Measurements from ENCODE around the gene ATP1A1.

DNA sequence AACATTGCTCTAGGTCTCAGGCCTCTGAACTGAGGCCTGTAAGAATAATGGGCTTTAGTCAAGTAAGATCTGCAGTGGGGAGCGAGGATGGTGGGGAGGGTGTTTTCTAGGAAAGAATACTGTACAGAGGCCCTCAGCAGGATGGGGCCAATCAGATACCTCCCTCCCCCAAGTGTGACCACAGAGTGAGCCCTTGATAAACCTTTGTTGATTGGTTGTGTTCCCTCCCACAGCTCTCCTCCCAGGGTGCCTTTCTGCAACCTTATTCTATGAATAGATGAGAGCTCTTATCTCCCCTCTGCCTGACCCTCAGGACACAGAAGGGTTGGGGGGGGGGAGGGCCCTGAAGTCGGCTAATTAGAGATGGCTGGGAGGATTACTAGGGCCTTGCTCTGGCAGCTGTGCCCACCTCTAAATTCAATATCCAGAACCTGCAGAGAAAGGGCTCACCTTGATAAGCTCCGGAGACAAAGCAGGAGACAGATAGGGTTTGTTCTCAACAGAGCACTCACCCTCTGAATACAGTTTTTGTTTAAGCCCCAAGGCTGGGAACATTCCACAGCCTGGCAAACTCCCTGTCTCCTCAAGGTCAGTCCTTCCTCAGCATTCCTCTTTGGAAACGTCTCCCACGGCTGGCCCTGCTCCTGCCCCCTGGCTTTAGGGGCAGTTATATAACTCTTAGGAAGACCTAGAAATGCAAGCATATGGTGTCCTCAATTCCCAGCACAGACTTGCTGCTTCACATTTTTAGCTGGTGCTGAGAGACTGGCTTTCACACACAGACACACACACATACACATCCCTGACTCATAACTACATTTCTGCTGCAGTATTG is 42.9 kb downstream of the ATP1A1 start:
- TF ChIP-seq, protein P1, sequence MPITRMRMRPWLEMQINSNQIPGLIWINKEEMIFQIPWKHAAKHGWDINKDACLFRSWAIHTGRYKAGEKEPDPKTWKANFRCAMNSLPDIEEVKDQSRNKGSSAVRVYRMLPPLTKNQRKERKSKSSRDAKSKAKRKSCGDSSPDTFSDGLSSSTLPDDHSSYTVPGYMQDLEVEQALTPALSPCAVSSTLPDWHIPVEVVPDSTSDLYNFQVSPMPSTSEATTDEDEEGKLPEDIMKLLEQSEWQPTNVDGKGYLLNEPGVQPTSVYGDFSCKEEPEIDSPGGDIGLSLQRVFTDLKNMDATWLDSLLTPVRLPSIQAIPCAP (CRISPR knock-in tag; IDR thresholded peaks at IDR 0.05; ENCODE audit: borderline replicate concordance): no peak
- TF ChIP-seq KLF16 (IDR thresholded peaks at IDR 0.05) (peak; percentile 91), TEAD1 (CRISPR knock-in tag; IDR thresholded peaks at IDR 0.05) (peak in 1 of 2 experiments; percentile 64; a peak in 1 of 4 replicates), POLR2AphosphoS2 (IDR thresholded peaks at IDR 0.05; ENCODE audit: low read length) (no peak), BMI1 (IDR thresholded peaks at IDR 0.05; ENCODE audit: low read length) (no peak), GATA2 (CRISPR knock-in tag; IDR thresholded peaks at IDR 0.05) (peak; percentile 90), CBX5 (IDR thresholded peaks at IDR 0.05; ENCODE audit: borderline replicate concordance, low read depth) (no peak), ZFP1 (CRISPR knock-in tag; IDR thresholded peaks at IDR 0.05) (no peak), NR2F6 (CRISPR knock-in tag; IDR thresholded peaks at IDR 0.05) (0 out of 2 replicates have a peak, but pooled peaks have one; percentile 18), CTCF (IDR thresholded peaks at IDR 0.05 in 2 of 3, conservative IDR thresholded peaks at IDR 0.05 in 1 of 3; ENCODE audit: insufficient read depth in 2 of 3, low read depth in 1 of 3, low read length in 3 of 3) (peak in 2 of 3 experiments; percentile 32 to 34; a peak in 2 of 6 replicates), GABPB1 (CRISPR knock-in tag; IDR thresholded peaks at IDR 0.05) (no peak), THRB (CRISPR knock-in tag; conservative IDR thresholded peaks at IDR 0.05) (no peak), ZNF133 (CRISPR knock-in tag; IDR thresholded peaks at IDR 0.05) (no peak), PHF8 (IDR thresholded peaks at IDR 0.05; ENCODE audit: borderline replicate concordance, low read length) (no peak)
